GM10847 (cell line): ENCODE results near the gene HYPK.

ENCODE experiments used
- POLR2A ChIP-seq: IDR thresholded peaks from 2 replicates; pipeline ENCODE4 v1.6.1; 2011; ENCODE audit not compliant: insufficient read length; ENCODE audit errors: extremely low read depth

HYPK gene

GRCh38 chr15:43800286-43801141 is at the start of gene HYPK:
Gene HYPK, plus strand, starts transcription at chr15:43800599. Its CDS starts 24 bp downstream, at chr15:43800623.
- peak; percentile 67 for TF ChIP-seq POLR2A

- TF ChIP-seq POLR2A: no peak
Measured at GRCh38 chr15:43751885-43752284, 48.5 kb upstream of the HYPK start.

GRCh38 chr15:43762824-43763223 is 37.6 kb upstream of the HYPK start:
- TF ChIP-seq POLR2A: no peak

- TF ChIP-seq POLR2A: no peak
Measured at GRCh38 chr15:43763819-43764446, 36.5 kb upstream of the HYPK start.

GRCh38 chr15:43769584-43770228 is 30.7 kb upstream of the HYPK start:
- TF ChIP-seq POLR2A: no peak

- no peak for TF ChIP-seq POLR2A
Measured at GRCh38 chr15:43771816-43772215, 28.6 kb upstream of the HYPK start.

- TF ChIP-seq POLR2A: no peak
Measured at GRCh38 chr15:43772624-43773023, 27.8 kb upstream of the HYPK start.

GRCh38 chr15:43774062-43774461 is 26.3 kb upstream of the HYPK start:
- TF ChIP-seq POLR2A: no peak

- TF ChIP-seq POLR2A: no peak
Measured at GRCh38 chr15:43775411-43775965, 24.9 kb upstream of the HYPK start.

- no peak for TF ChIP-seq POLR2A
Measured at GRCh38 chr15:43776101-43776717, 24.2 kb upstream of the HYPK start.

GRCh38 chr15:43776718-43777266 is 23.6 kb upstream of the HYPK start, which contains the start of gene ELL3:
Gene ELL3, minus strand, starts transcription at chr15:43776966. Its CDS starts 65 bp downstream, at chr15:43776901.
- peak; percentile 38 for TF ChIP-seq POLR2A

- TF ChIP-seq POLR2A: peak; percentile 38
Measured at GRCh38 chr15:43777267-43777914, 23.0 kb upstream of the HYPK start.

GRCh38 chr15:43779016-43779415 is 21.4 kb upstream of the HYPK start:
- TF ChIP-seq POLR2A: no peak

GRCh38 chr15:43789409-43789808 is 11.0 kb upstream of the HYPK start:
- no peak for TF ChIP-seq POLR2A
